CD4-positive, alpha-beta T cell (primary cell): ENCODE data around the gene LDHD. TPM values are rescaled to one million over a fixed set of nuclear protein-coding genes. Genes with fewer than 3 reads are reported as not detected.

Experiments used
- ATAC-seq: fragments of 200-7000 bp; cut with Tn5 transposase; one replicate; pipeline ENCODE4 v1.10.0; 2022; ENCODE audit warnings: mild to moderate bottlenecking; ENCODE audit not compliant: poor library complexity
- CTCF ChIA-PET: fragments of 350-600 bp; sonication (Branson Sonifier 250); formaldehyde crosslinking; loops from one replicate; lab custom pipeline; 2021; ENCODE audit warnings: antibody characterized with exemption, inconsistent platforms; lab: Charles Lee
- POLR2A ChIA-PET: fragments of 350-600 bp; sonication (Branson Sonifier 250); formaldehyde crosslinking; loops from one replicate; lab custom pipeline; 2021; ENCODE audit warnings: antibody characterized with exemption, inconsistent platforms; lab: Charles Lee
- DNase-seq, 14 experiments: peaks; one replicate each; pipeline ENCODE4 v3.0.0-alpha.2; 2013 to 2020; ENCODE audit warnings: mixed read lengths in 2 of 14
- H3K27ac ChIP-seq, 2 donors: one replicate each; pipeline versions ENCODE4 v1.5.1 to v1.7.0; 2013; ENCODE audit warnings: low read length in 2 of 2, low read depth in 1 of 2, mild to moderate bottlenecking in 1 of 2
- H3K27me3 ChIP-seq, 2 experiments: 1 replicate in 1 of 2; 2 replicates in 1 of 2; pipeline versions ENCODE4 v1.6.1 to v1.7.0; 2013; ENCODE audit warnings: low read length in 2 of 2, control low read depth in 1 of 2, mild to moderate bottlenecking in 1 of 2, moderate library complexity in 1 of 2; ENCODE audit not compliant: insufficient read depth in 2 of 2, control insufficient read depth in 1 of 2
- H3K36me3 ChIP-seq: one replicate; pipeline ENCODE4 v1.6.1; 2013; ENCODE audit warnings: low read length, control low read depth; ENCODE audit not compliant: insufficient read depth
- H3K4me1 ChIP-seq: one replicate; pipeline ENCODE4 v1.6.1; 2013; ENCODE audit warnings: low read length, control low read depth; ENCODE audit not compliant: insufficient read depth
- H3K4me3 ChIP-seq: one replicate; pipeline ENCODE4 v1.5.1; 2013; ENCODE audit warnings: mild to moderate bottlenecking, low read length, moderate library complexity
- H3K9me3 ChIP-seq, 2 experiments: 1 replicate in 1 of 2; 2 replicates in 1 of 2; pipeline versions ENCODE4 v1.6.1 to v1.7.0; 2013; ENCODE audit warnings: low read length in 2 of 2, mild to moderate bottlenecking in 2 of 2, control low read depth in 1 of 2, moderate library complexity in 1 of 2; ENCODE audit not compliant: control insufficient read depth in 1 of 2, insufficient read depth in 1 of 2
- H3K27ac Mint-ChIP-seq: one replicate; pipeline ENCODE4 v1.8.0; 2020; ENCODE audit warnings: mixed read lengths
- H3K27me3 Mint-ChIP-seq: one replicate; pipeline ENCODE4 v1.8.0; 2021; ENCODE audit warnings: mixed read lengths
- H3K36me3 Mint-ChIP-seq: one replicate; pipeline ENCODE4 v1.8.0; 2021; ENCODE audit warnings: low read depth, mixed read lengths
- H3K4me1 Mint-ChIP-seq: one replicate; pipeline ENCODE4 v1.8.0; 2021; ENCODE audit warnings: low read depth, mixed read lengths
- H3K4me3 Mint-ChIP-seq: one replicate; pipeline ENCODE4 v1.8.0; 2020; ENCODE audit warnings: mild to moderate bottlenecking, mixed read lengths
- H3K9me3 Mint-ChIP-seq: one replicate; pipeline ENCODE4 v1.8.0; 2020; ENCODE audit warnings: mixed read lengths
- intact Hi-C, 2 experiments: fragments of 100-400 bp; cut with DNase I in 1 of 2; cut with micrococcal nuclease in 1 of 2; formaldehyde crosslinking; loops; one replicate each; pipeline versions ENCODE4 v1.15.1 to v1.9.0; 2023 to 2025; cut with DNase I, micrococcal nuclease
- total RNA-seq, 174 experiments: library from RNA in 2 of 174; stranded (reverse) in 2 of 174; gene quantifications; one replicate each; pipeline ENCODE4 v1.2.3 and lab custom pipeline; 2021 to 2026
- TF ChIP-seq, protein P1 (sequence below): fragments of 200-600 bp; IDR thresholded peaks from one replicate; pipeline ENCODE4 v1.8.0; 2022; ENCODE audit warnings: antibody characterized with exemption, mild to moderate bottlenecking

Gene LDHD
- total RNA-seq, 2 experiments from 2014 or later, result not detected

DNA sequence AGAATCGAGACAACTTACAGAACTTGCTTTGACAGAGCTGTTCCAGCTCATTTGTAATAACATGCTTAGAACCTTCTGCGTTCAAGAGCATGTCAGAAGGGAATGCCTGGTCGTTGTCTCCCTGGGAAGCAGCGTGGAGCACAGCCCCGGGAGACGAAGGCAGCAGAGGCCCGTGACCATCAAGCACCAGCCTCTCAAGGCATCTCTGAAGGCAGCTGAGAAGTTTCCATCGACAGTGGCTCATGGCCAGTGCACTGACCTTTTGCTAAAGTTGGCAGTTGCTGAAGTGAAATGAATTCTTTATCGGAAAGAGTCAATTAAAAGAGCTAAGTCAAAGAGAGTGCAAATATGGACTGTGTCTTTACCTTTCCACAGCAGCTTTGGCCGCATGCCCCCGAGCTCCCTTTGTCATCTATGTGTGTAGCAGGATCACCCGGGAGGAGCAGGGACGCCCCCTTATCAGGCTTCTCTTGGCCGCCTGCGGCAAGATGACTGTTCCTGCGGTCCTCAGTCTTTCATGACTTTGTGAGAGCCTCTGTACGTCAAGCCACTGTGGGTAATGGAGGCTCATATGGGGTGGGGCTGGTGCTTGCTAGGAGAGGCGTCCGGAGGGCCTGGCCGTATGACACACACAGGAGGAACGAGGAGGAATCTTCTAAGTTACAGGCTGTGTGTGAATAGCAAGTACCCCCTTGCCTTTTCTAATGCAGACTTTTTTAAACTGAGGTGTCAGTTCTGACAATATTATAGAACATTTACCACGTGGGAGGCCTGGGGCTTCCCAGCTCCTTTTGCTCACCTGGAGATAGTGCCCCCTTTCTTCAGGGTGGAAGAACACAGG lies 54.2 kb downstream of the LDHD start:
- Mint-ChIP-seq H3K27me3 (no peaks in the 10 kb centered on the region), H3K9me3 (no peaks in the 10 kb centered on the region), H3K4me3 (peak overlapping the region; percentile 66), H3K4me1 (peaks cover 76% of the 10 kb centered on the region), H3K36me3 (no peaks in the 10 kb centered on the region), H3K27ac (peak overlapping the region; percentile 90)
- ATAC-seq (no peak), DNase-seq (no peak)
- Histone ChIP-seq H3K4me1 (peaks cover 35% of the 10 kb centered on the region), H3K27me3 (no peaks in the 10 kb centered on the region), H3K4me3 (no peak overlapping the region), H3K27ac (no peak overlapping the region), H3K36me3 (no peaks in the 10 kb centered on the region), H3K9me3 (no peaks in the 10 kb centered on the region)
- TF ChIP-seq, protein P1, sequence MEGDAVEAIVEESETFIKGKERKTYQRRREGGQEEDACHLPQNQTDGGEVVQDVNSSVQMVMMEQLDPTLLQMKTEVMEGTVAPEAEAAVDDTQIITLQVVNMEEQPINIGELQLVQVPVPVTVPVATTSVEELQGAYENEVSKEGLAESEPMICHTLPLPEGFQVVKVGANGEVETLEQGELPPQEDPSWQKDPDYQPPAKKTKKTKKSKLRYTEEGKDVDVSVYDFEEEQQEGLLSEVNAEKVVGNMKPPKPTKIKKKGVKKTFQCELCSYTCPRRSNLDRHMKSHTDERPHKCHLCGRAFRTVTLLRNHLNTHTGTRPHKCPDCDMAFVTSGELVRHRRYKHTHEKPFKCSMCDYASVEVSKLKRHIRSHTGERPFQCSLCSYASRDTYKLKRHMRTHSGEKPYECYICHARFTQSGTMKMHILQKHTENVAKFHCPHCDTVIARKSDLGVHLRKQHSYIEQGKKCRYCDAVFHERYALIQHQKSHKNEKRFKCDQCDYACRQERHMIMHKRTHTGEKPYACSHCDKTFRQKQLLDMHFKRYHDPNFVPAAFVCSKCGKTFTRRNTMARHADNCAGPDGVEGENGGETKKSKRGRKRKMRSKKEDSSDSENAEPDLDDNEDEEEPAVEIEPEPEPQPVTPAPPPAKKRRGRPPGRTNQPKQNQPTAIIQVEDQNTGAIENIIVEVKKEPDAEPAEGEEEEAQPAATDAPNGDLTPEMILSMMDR, result no peak
- intact Hi-C loops, result no loop called here
- CTCF ChIA-PET, result interaction anchor here (1.2 to 1.9 kb wide), 3 partner anchors 13 to 49 kb away, joined by 3 to 4 read pairs (median 3); no protein-coding TSS in a partner anchor
- POLR2A ChIA-PET, result interaction anchor here (0.6 to 1.3 kb wide), 4 partner anchors 12 to 64 kb away, joined by 3 to 4 read pairs (median 3); partner anchors contain the start of gene ZNRF1

Other genes starting within 250 kb of the LDHD start
- gene WDR59, start 131.7 kb downstream of the LDHD start, total RNA-seq, result 10 to 100 TPM; 60.2 to 67.2 TPM
- gene ZNRF1, start 117.8 kb downstream of the LDHD start, total RNA-seq, result 1 to 10 TPM; 2.8 to 4.0 TPM
- 1 to 10 TPM; 6.2 to 7.5 TPM for gene ZFP1, start 31.7 kb upstream of the LDHD start, total RNA-seq
- gene CTRB2, start 90.4 kb upstream of the LDHD start, total RNA-seq, result not detected
- not detected for gene CTRB1, start 102.2 kb upstream of the LDHD start, total RNA-seq
- gene BCAR1, start 134.8 kb upstream of the LDHD start, total RNA-seq, result under 1 TPM; 0.08 to 0.17 TPM